ENCODE measurements around the gene CTNNA3.

The CTNNA3 gene

GRCh38 chr10:66760941-66761340 lies 935.1 kb downstream of the CTNNA3 start:
- no peak for DNase-seq (ENCODE audit: low read depth)
- TF ChIP-seq CTCF (conservative IDR thresholded peaks at IDR 0.05; ENCODE audit: low read depth, low read length): no peak

GRCh38 chr10:66755474-66755873 lies 940.5 kb downstream of the CTNNA3 start:
- TF ChIP-seq CTCF (conservative IDR thresholded peaks at IDR 0.05; ENCODE audit: low read depth, low read length): no peak
- no peak for DNase-seq (ENCODE audit: low read depth)

More at GRCh38 chr10:66760941-66761340, 935.1 kb downstream of the CTNNA3 start:
- H3K4me3 ChIP-seq (ENCODE audit: low read length): no peak overlapping the region

GRCh38 chr10:66752714-66753113 lies 943.3 kb downstream of the CTNNA3 start:
- peak; percentile 86 for DNase-seq (ENCODE audit: low read depth)
- no peak overlapping the region for H3K4me3 ChIP-seq (ENCODE audit: low read length)
- TF ChIP-seq CTCF (conservative IDR thresholded peaks at IDR 0.05; ENCODE audit: low read depth, low read length): no peak

More at GRCh38 chr10:66755474-66755873, 940.5 kb downstream of the CTNNA3 start:
- H3K4me3 ChIP-seq (ENCODE audit: low read length): no peak overlapping the region

GRCh38 chr10:66748217-66748616 lies 947.8 kb downstream of the CTNNA3 start:
- TF ChIP-seq CTCF (conservative IDR thresholded peaks at IDR 0.05; ENCODE audit: low read depth, low read length): peak; percentile 25
- no peak overlapping the region for H3K4me3 ChIP-seq (ENCODE audit: low read length)
- DNase-seq (ENCODE audit: low read depth): no peak

- peak; percentile 98 for DNase-seq (ENCODE audit: low read depth)
Measured at GRCh38 chr10:66747451-66747850, 948.5 kb downstream of the CTNNA3 start.

GRCh38 chr10:66746711-66747110 lies 949.3 kb downstream of the CTNNA3 start:
- DNase-seq (ENCODE audit: low read depth): peak; percentile 26
- no peak for TF ChIP-seq CTCF (conservative IDR thresholded peaks at IDR 0.05; ENCODE audit: low read depth, low read length)
- no peak overlapping the region for H3K4me3 ChIP-seq (ENCODE audit: low read length)

More at GRCh38 chr10:66747451-66747850, 948.5 kb downstream of the CTNNA3 start:
- H3K4me3 ChIP-seq (ENCODE audit: low read length): no peak overlapping the region
- TF ChIP-seq CTCF (conservative IDR thresholded peaks at IDR 0.05; ENCODE audit: low read depth, low read length): no peak

GRCh38 chr10:66746246-66746645 lies 949.7 kb downstream of the CTNNA3 start:
- no peak for TF ChIP-seq CTCF (conservative IDR thresholded peaks at IDR 0.05; ENCODE audit: low read depth, low read length)
- DNase-seq (ENCODE audit: low read depth): no peak

More at GRCh38 chr10:66746246-66746645, 949.7 kb downstream of the CTNNA3 start:
- H3K4me3 ChIP-seq (ENCODE audit: low read length): no peak overlapping the region

Data from retinal pigment epithelial cell (primary cell).